Measurements from ENCODE around the gene SSH3. TPM values are rescaled to one million over a fixed set of nuclear protein-coding genes. Genes with fewer than 3 reads are reported as not detected.
"Not testable (repeated sequence)": the region's sequence is repeated elsewhere in the genome, so short reads cannot be mapped to it uniquely, and the experiment has no call there.

SSH3 gene
- total and polyA plus RNA-seq, 2 of the 8 experiments (the other 6 are each of a cell fraction or from before 2014, with no cell fraction given), result 16.9 to 19.8 TPM

DNA sequence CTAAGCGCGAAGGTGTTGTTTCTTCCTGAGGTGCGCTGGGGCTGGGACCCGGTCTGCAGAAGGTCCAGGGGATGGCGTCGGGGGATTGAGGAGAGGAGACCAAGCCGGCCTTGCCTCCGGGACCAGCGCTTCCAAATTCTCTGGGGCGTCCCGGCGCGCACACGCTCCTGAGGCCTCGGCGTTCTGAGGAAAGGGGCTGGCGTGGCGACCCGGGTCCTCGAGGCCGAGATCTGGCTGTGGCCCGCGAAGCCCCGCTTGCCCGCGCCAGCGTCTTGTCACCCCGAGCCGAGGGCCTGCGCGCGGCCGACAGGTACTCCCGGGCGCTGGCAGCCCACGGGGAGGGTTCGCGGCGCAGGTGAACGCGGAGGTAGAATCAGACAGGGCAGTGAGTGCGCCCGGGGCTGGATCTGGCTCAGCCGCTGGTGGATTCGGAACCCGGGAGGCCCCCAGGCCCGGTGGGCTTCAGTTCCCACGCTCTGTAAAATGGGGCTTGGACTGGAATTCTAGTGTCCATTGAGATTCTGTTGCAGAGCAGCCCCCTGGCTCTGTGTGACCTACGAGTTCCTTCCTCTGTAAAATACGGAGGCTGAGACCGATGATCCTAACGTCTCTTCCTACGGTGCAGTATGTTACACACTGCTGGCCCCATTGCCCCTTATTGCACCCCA lies 14.7 kb downstream of the SSH3 start (continued):
- TF ChIP-seq GABPA (IDR thresholded peaks at IDR 0.05; ENCODE audit: borderline replicate concordance, insufficient read depth, low read length) (no peak), EZH2 (IDR thresholded peaks at IDR 0.05; ENCODE audit: low read depth, low read length, severe bottlenecking) (peak; percentile 24)

DNA sequence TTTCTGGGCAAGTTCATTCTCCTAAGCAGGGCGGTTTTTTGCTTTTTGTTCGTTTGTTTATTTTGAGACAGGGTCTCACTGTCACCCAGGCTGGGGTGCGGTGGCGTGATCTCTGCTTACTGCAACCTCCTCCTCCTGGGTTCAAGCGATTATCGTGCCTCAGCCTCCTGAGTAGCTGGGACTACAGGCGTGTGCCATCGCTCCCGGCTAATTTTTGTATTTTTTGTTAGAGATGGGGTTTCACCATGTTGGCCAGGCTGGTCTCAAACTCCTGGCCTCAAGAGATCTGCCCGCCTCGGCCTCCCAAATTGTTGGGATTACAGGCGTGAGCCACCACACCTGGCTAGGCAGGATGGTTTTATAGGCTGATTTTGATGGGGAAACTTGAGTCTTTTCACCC lies 15.5 kb downstream of the SSH3 start:
- not testable (repeated sequence) for H2BK20ac ChIP-seq (ENCODE audit: low read length); H4K20me1 ChIP-seq (replicated peaks in 1 of 2; ENCODE audit: control insufficient read depth in 1 of 2, insufficient read depth in 2 of 2, low read length in 2 of 2); H2AFZ ChIP-seq (ENCODE audit: low read length); H4K8ac ChIP-seq (ENCODE audit: extremely low read depth, insufficient read depth, low read length); H3K9me3 ChIP-seq (ENCODE audit: insufficient read depth in 2 of 2, low read depth in 1 of 2, low read length in 1 of 2); H3K23ac ChIP-seq (ENCODE audit: insufficient read length); H3K4me1 ChIP-seq (replicated peaks in 1 of 4; ENCODE audit: control insufficient read depth in 3 of 4, insufficient read depth in 4 of 4, low read length in 3 of 4); FAIRE-seq; DNase-seq (ENCODE audit: low read depth in 1 of 2, low spot score in 2 of 2); H3K4ac ChIP-seq (replicated peaks; ENCODE audit: insufficient read length, low read depth, low read length); H3K79me2 ChIP-seq (ENCODE audit: control insufficient read depth in 1 of 2, insufficient read depth in 2 of 2, low read length in 2 of 2); H4K5ac ChIP-seq (ENCODE audit: insufficient read length, low read depth, low read length); H3K18ac ChIP-seq (ENCODE audit: extremely low read depth, low read length); H3K27ac ChIP-seq (ENCODE audit: low read depth, low read length); H3K23me2 ChIP-seq (ENCODE audit: low read depth, low read length); H3K14ac ChIP-seq (ENCODE audit: insufficient read length); H3K56ac ChIP-seq (replicated peaks; ENCODE audit: insufficient read length, low read depth, low read length); H3K79me1 ChIP-seq (ENCODE audit: low read depth, low read length); H2BK120ac ChIP-seq (replicated peaks; ENCODE audit: low read depth, low read length); H2BK15ac ChIP-seq (ENCODE audit: low read length); H3K9ac ChIP-seq (replicated peaks in 1 of 4; ENCODE audit: extremely low read depth in 1 of 4, low read depth in 3 of 4, low read length in 3 of 4); H2AK5ac ChIP-seq (ENCODE audit: low read depth, low read length); H2BK5ac ChIP-seq (ENCODE audit: low read depth, low read length); H4K91ac ChIP-seq (replicated peaks; ENCODE audit: insufficient read length, low read length); H2BK12ac ChIP-seq (ENCODE audit: low read depth, low read length); H3K36me3 ChIP-seq (ENCODE audit: control insufficient read depth in 2 of 4, insufficient read depth in 4 of 4, low read length in 3 of 4)
- ChIA-PET CTCF (ENCODE audit: partially characterized antibody) (interaction anchor here (0.6 to 11.4 kb wide), 12 partner anchors 10 to 1835 kb away, joined by 3 to 186 read pairs (median 4); partner anchors contain the start of genes GRK2, POLD4 and SSH3), POLR2A (ENCODE audit: partially characterized antibody) (interaction anchor here (0.6 to 2.4 kb wide), 5 partner anchors 11 to 1142 kb away, joined by 3 to 10 read pairs (median 3); no protein-coding TSS in a partner anchor)
- peaks cover 5 to 16% (median 11%) of the 10 kb centered on the region in 4 experiments; a peak in 6 of 7 replicates for H3K27me3 ChIP-seq (replicated peaks in 1 of 4; ENCODE audit: control insufficient read depth in 3 of 4, extremely low read depth in 1 of 4, insufficient read depth in 3 of 4, low read length in 3 of 4)
- 88% methylated on average over 9 of the region's 12 CpGs; no CpG with 5 or more reads in 1 of the 2 experiments for WGBS, 2 experiments (ENCODE audit: extremely low coverage in 1 of 2, insufficient coverage in 1 of 2, insufficient read length in 1 of 2, insufficient replicate concordance in 2 of 2, low coverage in 1 of 2, low lambda C conversion rate in 2 of 2, missing lambda C conversion rate in 1 of 2)
- H3K4me3 ChIP-seq (ENCODE audit: extremely low read depth in 1 of 4, insufficient read depth in 2 of 4, low read depth in 3 of 4, low read length in 4 of 4), result peak overlapping the region in 1 of 4 experiments; percentile 62; a peak in 1 of 8 replicates
- H3K4me2 ChIP-seq (ENCODE audit: insufficient read depth in 1 of 2, low read depth in 2 of 2, low read length in 2 of 2), result peak overlapping the region in 1 of 2 experiments; percentile 68; a peak in 2 of 4 replicates
